ENCODE measurements around the gene RNF222. TPM values are rescaled to one million over a fixed set of nuclear protein-coding genes. Genes with fewer than 3 reads are reported as not detected.
"Not testable (repeated sequence)": the region's sequence is repeated elsewhere in the genome, so short reads cannot be mapped to it uniquely, and the experiment has no call there.

The RNF222 gene
- total RNA-seq, 1 donor from 2014 or later, result 0.05 TPM

- intact Hi-C loops (cut with micrococcal nuclease), result loop anchor here (10.0 kb wide), 1 partner anchor 157 kb away; no protein-coding TSS in a partner anchor
Measured at GRCh38 chr17:8382052-8382879, 15.4 kb downstream of the RNF222 start.

GRCh38 chr17:8380049-8380448 is 17.6 kb downstream of the RNF222 start:
- intact Hi-C loops (cut with micrococcal nuclease), result loop anchor here (10.0 kb wide), 1 partner anchor 155 kb away; no protein-coding TSS in a partner anchor

DNA sequence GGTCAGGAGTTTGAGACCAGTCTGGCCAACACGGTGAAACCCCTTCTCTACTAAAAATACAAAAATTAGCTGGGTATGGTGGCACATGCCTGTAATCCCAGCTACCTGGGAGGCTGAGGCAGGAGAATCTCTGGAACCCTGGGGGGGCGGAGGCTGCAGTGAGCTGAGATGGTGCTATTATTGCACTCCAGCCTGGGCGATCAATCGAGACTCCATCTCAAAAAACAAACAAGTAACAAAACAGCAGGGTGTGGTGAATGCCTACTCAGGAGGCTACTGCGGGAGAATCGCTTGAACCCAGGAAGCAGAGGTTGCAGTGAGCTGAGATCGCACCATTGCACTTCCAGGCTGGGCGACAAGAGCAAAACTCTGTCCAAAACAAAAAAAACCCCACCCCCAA is 19.5 kb downstream of the RNF222 start:
- intact Hi-C loops (cut with micrococcal nuclease), result not testable (repeated sequence)

GRCh38 chr17:8377422-8377821 is 20.2 kb downstream of the RNF222 start:
- intact Hi-C loops (cut with micrococcal nuclease), result no loop called here

- intact Hi-C loops (cut with micrococcal nuclease), result no loop called here
Measured at GRCh38 chr17:8376271-8377067, 21.2 kb downstream of the RNF222 start, which contains the start of gene KRABD2. Gene KRABD2, minus strand, starts transcription at chr17:8376704.

GRCh38 chr17:8375738-8376259 is 21.8 kb downstream of the RNF222 start:
- intact Hi-C loops (cut with micrococcal nuclease), result no loop called here

DNA sequence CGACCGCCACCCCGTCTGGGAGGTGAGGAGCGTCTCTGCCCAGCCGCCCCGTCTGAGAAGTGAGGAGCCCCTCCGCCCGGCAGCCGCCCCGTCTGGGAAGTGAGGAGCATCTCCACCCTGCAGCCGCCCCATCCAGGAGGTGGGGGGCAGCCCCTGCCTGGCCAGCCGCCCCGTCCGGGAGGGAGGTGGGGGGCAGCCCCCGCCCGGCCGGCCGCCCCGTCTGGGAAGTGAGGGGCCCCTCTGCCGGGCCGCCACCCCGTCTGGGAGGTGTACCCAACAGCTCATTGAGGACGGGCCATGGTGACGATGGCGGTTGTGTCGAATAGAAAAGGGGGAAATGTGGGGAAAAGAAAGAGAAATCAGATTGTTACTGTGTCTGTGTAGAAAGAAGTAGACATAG is 23.8 kb downstream of the RNF222 start:
- intact Hi-C loops (cut with micrococcal nuclease), result not testable (repeated sequence)

DNA sequence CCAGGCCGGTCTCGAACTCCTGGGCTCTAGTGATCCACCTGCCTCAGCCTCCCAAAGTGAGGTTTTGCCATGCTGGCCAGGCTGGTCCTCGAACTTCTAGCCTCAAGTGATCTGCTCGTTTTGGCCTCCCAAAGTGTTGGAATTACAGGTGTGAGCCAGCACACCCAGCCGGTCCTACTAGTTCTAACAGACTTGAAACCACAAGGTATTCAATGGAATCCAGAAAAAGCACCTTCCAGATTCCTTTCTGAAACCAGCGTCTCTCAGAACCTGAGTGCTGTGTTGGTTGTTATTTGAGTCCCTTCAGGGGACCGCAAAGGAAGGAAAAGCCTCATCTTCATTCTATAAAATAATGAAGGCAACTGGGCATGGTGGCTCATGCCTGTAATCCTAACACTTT is 25.2 kb downstream of the RNF222 start:
- intact Hi-C loops (cut with micrococcal nuclease), result no loop called here

DNA sequence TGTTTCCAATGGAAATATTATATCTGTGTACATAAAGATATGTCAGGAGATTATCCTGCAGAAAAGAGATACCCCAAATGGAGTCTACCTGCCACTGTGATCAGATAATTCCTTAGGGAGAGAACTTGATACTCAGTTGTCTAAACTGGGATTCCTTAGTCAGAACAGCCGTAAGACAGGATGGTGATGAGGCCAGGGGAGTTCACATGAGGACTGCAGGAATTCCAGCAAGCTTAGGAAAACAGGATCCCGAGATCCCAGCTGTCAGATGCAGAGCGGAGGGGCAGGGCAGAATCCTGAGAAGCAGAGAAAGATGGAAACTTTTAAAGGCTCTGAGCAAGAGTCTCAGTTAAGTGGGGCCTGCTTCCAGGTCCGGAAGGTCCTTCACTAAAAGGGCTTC is 25.8 kb downstream of the RNF222 start:
- intact Hi-C loops (cut with micrococcal nuclease), result no loop called here

GRCh38 chr17:8369944-8370343 is 27.7 kb downstream of the RNF222 start:
- intact Hi-C loops (cut with micrococcal nuclease), result no loop called here

DNA sequence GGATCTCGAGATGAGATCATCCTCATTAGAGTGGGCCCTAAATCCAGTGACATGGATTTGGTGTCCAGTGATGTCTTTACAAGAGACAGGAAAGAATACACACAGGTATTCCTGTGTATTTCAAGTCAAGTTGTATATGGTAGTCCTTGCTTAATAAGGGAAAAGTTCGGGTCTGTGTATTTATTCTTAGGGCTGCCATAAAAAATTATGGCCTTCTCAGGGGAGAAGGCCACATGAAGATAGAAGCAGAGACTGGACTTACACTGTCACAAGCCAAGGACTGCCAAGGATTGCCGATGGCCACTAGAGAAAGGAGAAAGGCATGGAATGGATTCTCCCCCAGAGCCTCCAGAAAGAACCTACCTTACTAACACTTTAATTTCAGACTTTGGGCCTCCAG is 29.4 kb downstream of the RNF222 start:
- intact Hi-C loops (cut with micrococcal nuclease), result no loop called here

GRCh38 chr17:8366231-8366630 is 31.4 kb downstream of the RNF222 start:
- intact Hi-C loops (cut with micrococcal nuclease), result no loop called here

DNA sequence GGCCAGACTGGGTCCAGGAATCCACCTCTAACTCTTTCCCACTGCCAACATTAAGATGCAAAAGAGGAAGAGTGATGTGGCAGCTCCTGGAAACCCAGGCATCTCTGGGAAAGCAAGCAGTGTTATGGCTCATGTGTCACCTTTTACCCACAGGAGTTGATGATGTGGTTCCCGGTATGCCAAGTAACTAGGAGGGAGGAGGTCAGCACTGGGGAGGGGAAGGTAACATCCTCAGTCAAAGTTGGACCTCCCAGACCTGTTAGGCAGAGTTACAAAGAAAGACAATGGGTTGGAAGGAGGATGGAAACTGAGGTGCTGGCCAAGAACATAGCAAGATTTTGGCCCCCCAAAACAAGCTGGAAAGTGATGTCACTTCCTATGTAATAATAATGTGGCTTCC is 32.5 kb downstream of the RNF222 start:
- intact Hi-C loops (cut with micrococcal nuclease), result no loop called here

- intact Hi-C loops (cut with micrococcal nuclease), result no loop called here
Measured at GRCh38 chr17:8362651-8363332, 34.8 kb downstream of the RNF222 start.

- intact Hi-C loops (cut with micrococcal nuclease), result no loop called here
Measured at GRCh38 chr17:8360751-8361150, 36.9 kb downstream of the RNF222 start.

DNA sequence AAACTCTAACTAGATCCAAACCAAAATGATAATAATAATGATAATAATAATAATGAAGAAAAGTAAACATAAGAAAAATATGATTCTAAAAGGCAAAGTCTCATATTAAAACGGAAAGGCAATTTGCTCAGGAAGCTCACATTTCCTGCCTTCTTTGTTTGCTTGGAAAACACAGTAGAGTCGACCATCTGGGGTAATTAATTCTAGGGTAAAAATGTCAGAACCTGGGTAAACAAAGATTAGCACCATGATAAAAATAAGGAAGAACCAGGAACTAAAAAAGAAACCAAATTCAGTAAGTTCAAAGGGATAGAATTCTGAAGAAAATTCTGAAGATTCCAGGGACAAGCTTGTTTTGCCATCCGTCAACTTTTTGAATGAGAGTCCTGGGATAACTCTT is 37.4 kb downstream of the RNF222 start:
- intact Hi-C loops (cut with micrococcal nuclease), result no loop called here

- intact Hi-C loops (cut with micrococcal nuclease), result no loop called here
Measured at GRCh38 chr17:8359769-8360168, 37.9 kb downstream of the RNF222 start.

DNA sequence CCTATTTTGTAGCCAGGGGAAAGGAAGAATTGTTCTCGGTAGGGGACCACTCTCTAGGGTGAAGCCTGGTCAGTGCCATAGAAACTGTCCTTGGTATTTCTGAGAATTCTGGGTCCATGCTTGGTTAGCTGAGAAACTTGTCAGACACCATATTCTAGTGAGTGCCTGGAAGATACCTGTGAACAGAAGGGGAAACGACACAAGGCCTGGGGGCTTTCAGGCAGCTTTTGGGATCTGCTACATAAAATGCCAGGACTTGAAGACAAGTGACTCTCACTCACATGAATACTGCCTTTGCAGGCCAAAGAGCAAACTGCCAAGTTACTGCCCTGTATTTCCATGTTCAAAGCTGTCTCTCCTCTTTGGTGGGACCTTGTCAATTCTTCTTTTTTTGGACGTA is 39.7 kb downstream of the RNF222 start:
- intact Hi-C loops (cut with micrococcal nuclease), result no loop called here

DNA sequence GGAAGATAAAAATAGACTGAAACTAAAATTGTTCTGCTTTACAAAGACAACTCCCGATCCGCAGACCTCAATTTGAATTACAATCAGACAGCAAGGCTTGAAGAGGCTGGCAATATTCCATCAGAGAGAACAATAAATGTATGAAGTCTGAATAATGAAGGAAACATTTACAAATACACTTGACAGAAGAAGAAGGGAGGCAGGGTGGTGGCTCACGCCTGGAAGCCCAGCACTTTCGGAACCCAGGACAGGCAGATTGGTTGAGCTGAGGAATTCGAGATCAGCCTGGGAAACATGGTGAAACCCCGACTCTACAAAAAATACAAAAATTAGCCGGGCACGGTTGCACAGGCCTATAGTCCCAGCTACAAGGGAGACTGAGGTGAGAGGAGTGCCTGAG is 43.4 kb downstream of the RNF222 start:
- intact Hi-C loops (cut with micrococcal nuclease), result no loop called here

DNA sequence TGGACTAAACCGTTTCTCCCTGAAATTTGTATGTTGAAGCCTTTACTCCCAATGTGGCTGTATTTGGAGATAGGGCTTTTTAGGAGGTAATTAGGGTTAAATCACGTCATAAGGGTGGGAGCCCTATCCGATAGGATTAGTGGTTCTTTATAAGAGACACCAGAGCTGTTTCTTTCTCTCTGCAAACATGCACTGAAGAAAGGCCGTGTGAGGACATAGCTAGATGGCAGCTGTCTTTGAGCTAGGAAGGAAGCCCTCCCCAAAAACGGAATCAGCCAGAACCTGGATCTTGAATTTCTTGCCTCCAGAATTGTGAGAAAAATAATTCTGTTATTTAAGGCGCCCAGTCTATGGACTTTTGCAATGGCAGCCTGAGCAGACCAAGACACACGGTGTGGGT is 43.9 kb downstream of the RNF222 start:
- intact Hi-C loops (cut with micrococcal nuclease), result no loop called here

- intact Hi-C loops (cut with micrococcal nuclease), result no loop called here
Measured at GRCh38 chr17:8350339-8350738, 47.3 kb downstream of the RNF222 start.

- intact Hi-C loops (cut with micrococcal nuclease), result not testable (repeated sequence)
Measured at GRCh38 chr17:8347001-8347400, 50.6 kb downstream of the RNF222 start.
